ENCODE data around the gene BANF1.

- no peak for TF ChIP-seq ZFP30 (CRISPR knock-in tag; IDR thresholded peaks at IDR 0.05)
- TF ChIP-seq PPARA (CRISPR knock-in tag; IDR thresholded peaks at IDR 0.05; ENCODE audit: borderline replicate concordance): no peak
- no peak for TF ChIP-seq BACH2 (CRISPR knock-in tag; IDR thresholded peaks at IDR 0.05; ENCODE audit: borderline replicate concordance)
- no peak for TF ChIP-seq PATZ1 (CRISPR knock-in tag; IDR thresholded peaks at IDR 0.05; ENCODE audit: borderline replicate concordance)
- TF ChIP-seq SNAI2 (CRISPR knock-in tag; IDR thresholded peaks at IDR 0.05): no peak
- no peak for TF ChIP-seq TOX (CRISPR knock-in tag; IDR thresholded peaks at IDR 0.05; ENCODE audit: borderline replicate concordance)
- no peak for TF ChIP-seq ZNF8 (CRISPR knock-in tag; IDR thresholded peaks at IDR 0.05)
- no peak for TF ChIP-seq ZFP3 (CRISPR knock-in tag; IDR thresholded peaks at IDR 0.05)
- no peak for TF ChIP-seq CREB5 (CRISPR knock-in tag; IDR thresholded peaks at IDR 0.05; ENCODE audit: low read depth)
These were observed 14.5 kb downstream of the BANF1 start for GRCh38 chr11:66016793-66017177.
